ENCODE measurements around the gene PHEX.

The PHEX gene

DNA sequence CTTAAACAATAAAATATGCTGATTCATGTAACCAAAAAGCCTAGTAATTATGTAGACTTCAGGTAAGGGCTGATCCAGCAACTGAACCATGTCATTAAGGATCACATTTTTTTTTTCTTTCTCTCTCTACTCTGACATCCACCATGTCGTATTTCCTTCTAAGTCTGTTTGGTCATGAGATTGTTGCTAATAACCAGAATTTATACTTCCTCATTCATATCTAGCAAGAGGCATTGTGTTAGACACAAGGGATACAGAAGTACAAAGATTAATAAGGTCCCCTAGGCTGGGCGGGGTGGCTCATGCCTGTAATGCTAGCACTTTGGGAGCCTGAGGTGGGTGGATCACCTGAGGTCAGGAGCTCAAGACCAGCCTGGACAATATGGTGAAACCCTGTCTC is 24.1 kb downstream of the PHEX start:
- no peak for DNase-seq (ENCODE audit: low spot score)
- TF ChIP-seq, protein P1, sequence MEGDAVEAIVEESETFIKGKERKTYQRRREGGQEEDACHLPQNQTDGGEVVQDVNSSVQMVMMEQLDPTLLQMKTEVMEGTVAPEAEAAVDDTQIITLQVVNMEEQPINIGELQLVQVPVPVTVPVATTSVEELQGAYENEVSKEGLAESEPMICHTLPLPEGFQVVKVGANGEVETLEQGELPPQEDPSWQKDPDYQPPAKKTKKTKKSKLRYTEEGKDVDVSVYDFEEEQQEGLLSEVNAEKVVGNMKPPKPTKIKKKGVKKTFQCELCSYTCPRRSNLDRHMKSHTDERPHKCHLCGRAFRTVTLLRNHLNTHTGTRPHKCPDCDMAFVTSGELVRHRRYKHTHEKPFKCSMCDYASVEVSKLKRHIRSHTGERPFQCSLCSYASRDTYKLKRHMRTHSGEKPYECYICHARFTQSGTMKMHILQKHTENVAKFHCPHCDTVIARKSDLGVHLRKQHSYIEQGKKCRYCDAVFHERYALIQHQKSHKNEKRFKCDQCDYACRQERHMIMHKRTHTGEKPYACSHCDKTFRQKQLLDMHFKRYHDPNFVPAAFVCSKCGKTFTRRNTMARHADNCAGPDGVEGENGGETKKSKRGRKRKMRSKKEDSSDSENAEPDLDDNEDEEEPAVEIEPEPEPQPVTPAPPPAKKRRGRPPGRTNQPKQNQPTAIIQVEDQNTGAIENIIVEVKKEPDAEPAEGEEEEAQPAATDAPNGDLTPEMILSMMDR (IDR thresholded peaks at IDR 0.05; ENCODE audit: extremely low read depth, missing control alignments), result no peak

DNA sequence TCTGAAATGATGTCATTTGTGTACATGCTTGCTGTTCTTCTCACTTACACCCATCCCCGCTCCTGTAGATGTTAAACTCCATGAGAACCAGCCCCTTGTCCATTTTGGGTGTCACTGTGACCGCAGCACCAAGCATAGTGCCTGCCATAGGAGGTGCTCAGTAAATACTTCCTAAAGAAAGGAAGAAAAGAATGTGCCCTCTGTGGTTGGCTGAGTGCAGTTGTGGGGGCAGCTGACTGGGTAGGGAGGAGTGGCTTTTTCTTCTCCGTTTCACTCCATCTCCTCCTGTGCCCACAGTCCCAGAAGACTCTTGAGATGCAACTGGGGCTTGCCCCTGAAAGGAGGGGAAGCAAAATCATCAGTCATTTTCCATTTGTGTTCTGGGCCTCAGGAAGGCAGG is 25.5 kb downstream of the PHEX start:
- DNase-seq (ENCODE audit: low spot score), result peak; percentile 1
- TF ChIP-seq, protein P1 (IDR thresholded peaks at IDR 0.05; ENCODE audit: extremely low read depth, missing control alignments), result no peak

DNA sequence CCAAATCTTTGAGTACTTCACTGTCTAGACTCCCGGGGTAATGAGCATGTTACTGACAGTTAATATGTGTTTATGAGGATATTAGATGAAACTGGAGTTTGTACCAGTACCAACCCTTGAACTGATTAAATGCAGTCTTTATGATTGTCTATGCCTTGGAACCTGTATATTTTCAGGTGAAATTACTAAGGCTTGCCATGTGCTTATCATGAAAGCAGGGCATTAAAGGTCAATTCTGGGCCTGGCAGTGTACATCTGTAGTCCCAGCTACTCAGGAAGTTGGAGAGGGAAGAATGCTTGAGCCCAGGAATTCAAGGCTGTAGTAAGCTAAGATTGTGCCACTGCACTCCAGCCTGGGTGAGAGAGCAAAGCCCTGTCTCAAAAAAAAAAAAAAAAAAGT is 27.6 kb downstream of the PHEX start:
- TF ChIP-seq, protein P1 (IDR thresholded peaks at IDR 0.05; ENCODE audit: extremely low read depth, missing control alignments), result no peak
- DNase-seq (ENCODE audit: low spot score), result no peak

DNA sequence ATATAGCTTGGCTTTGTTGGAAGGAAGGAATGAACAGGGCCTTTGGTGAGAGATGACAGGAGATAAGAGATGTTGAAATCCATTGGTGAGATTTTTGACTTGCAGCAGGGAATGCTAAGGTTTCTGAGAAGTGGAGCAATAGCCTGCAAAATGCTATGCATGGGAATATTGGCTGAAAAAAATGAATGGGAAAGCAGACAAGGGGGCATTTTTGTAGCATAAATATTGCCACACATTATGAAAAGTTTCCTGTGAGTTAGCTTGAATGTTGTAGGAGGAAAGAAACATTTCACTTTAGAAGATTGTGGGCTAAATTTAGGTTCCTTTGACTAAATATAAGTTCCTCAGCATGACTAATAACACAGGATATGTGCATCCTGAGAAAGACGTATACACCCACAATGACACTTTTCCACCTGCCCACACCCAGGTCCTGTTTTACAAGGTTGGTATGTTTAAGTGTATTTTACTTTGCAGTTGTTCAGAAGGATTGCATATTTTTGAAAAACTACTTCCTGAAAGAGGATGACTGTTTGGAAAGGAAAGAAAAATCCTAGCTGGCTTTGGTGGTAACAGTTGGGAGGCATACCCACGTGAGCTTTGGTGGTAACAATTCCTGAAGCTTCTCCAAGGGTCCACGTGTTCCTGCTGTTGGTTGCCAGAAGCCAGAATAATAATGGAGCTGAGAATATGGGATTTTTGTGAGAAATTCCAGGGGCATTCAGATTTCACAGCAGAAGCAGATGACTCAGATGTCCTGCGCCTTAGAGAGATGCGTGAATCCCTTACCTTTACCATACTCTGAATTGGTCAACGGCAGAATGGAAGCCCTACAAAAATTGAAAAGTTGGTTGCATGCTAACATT is 28.5 kb downstream of the PHEX start:
- DNase-seq (ENCODE audit: low spot score), result peak; percentile 9
- TF ChIP-seq, protein P1 (IDR thresholded peaks at IDR 0.05; ENCODE audit: extremely low read depth, missing control alignments), result no peak

DNA sequence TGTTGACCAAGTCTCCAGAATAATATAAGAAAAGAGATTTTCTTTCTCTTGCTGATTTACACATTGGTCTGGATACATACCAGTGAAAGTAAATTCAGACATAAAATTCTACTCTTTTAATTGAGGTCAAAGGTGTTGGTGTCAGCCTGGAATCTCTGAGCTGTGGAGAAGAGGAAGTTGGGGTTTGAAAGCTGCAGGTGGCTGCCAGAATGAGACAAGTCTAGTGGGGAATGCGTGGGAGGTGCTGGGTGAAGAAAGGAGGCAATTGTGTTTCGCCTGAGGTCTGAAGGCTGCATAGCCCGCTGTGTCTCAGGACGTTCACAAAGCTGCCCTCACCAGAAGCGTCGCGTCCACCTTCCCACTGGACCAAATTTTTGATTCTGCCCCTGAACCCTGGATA is 31.2 kb downstream of the PHEX start:
- TF ChIP-seq, protein P1 (IDR thresholded peaks at IDR 0.05; ENCODE audit: extremely low read depth, missing control alignments), result no peak
- peak; percentile 42 for DNase-seq (ENCODE audit: low spot score)

DNA sequence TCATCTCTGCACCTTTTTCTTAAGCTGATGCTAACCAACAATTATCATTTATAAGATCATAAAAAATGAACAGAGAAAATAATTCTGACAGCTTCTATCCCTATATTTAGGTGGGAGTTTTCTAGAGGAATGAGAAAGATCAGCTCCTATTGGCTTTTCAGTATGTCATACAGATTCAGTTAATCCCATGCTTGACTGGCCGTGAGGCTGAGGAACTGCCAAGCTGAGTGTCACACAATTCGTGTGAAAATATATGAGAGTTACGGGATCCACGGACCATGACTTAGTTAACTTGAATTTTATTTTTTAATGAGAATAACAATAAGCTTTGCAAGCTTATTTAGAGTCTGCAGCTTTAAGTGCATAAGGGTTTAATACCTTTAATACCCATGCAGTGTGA is 37.5 kb downstream of the PHEX start:
- no peak for DNase-seq (ENCODE audit: low spot score)
- TF ChIP-seq, protein P1 (IDR thresholded peaks at IDR 0.05; ENCODE audit: extremely low read depth, missing control alignments), result no peak

DNA sequence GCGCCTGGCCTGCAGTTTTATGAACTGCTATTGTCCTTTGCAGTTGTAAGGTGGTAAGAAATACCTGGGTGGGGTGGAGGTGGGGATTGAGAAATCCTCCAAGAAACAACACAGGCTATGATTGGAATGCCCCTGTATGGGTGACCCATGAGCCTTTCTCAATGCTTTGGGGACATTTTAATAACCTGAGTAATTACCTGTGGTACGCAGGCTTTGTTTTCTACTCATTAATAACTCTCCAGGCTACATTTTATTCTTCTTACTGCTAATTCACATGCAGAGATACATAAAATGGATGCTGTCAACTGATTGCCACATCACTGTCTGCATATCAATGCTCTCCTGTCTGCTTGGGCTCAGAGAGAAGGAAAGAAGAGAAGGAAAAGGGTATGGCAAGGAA is 41.8 kb downstream of the PHEX start:
- DNase-seq (ENCODE audit: low spot score), result no peak

More for the DNA sequence above, 41.8 kb downstream of the PHEX start:
- TF ChIP-seq, protein P1 (IDR thresholded peaks at IDR 0.05; ENCODE audit: extremely low read depth, missing control alignments), result no peak

Data from GM20000 (cell line).